ENCODE measurements around the gene ACADL.

ACADL gene

DNA sequence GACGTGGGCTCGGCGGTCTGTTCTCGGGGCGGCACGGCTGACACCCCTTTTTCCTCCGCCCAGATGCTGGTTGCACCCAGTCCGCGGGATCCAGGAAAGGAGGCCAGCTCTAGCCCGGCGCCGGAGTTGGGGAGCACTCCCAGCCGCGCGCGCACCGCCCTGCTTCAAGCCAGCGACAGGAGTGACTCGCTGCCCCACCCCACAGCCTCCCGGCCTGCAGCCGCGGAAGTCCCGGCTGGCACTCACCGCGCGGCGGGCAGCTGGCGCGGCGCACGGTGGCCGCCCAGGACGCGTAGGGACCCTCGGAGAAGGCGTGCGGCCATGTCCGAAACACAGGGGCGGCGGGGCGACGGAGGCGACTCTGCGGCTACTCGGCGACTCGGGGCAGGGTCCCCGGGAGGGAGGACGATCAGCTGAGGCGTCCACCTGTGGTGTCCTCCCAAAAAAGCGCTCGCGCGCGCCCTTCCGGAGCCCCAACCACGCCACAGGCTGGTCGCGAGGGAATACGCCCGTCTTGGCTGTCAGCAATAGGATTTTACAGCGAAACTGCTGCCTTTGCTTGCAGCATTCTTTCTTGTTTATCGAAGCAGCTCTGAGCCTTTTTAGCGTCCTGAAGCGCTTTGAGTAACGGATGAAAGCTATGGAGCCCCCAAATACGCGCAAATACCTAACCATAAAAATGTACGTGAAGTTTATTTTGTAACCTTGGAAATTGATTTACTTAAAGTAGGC lies at the start of gene ACADL:
TSS of gene ACADL (minus strand) at position 507 of the 732 bp plus-strand sequence. CDS start at position 323, 184 bp downstream.
- H3K36me3 Mint-ChIP-seq = no peaks in the 10 kb centered on the region
- H3K4me3 Mint-ChIP-seq = no peak within 1 kb of the TSS
- H3K27me3 Mint-ChIP-seq = peaks cover 48% of the 10 kb centered on the region
- no peak for ATAC-seq
- H3K27ac Mint-ChIP-seq = no peak within 1 kb of the TSS
- H3K4me1 Mint-ChIP-seq = peaks cover 8% of the 10 kb centered on the region
- H3K9me3 Mint-ChIP-seq = no peaks in the 10 kb centered on the region

DNA sequence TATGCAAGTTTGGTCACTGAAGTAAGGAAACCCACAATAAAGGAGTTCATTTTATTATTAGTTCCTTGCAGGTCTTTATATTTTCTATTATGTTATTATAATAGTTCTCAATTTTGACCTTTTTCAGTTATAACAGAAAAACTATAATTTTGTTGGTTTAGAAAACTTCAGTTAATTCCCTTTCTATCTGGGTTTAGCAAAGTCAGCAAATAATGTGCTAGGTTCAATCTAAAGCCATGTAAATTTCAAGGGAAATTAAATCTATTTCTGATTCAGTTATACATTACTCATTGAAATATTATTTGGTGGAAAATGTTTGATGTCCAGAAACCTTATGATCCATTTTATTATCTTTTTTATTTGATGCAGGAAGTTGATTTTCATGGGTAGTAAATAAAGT lies 46.1 kb upstream of the ACADL start:
- Mint-ChIP-seq H3K9me3 (no peaks in the 10 kb centered on the region), H3K27me3 (no peaks in the 10 kb centered on the region), H3K27ac (no peak overlapping the region), H3K4me1 (no peaks in the 10 kb centered on the region), H3K4me3 (no peak overlapping the region), H3K36me3 (no peaks in the 10 kb centered on the region)
- no peak for ATAC-seq

DNA sequence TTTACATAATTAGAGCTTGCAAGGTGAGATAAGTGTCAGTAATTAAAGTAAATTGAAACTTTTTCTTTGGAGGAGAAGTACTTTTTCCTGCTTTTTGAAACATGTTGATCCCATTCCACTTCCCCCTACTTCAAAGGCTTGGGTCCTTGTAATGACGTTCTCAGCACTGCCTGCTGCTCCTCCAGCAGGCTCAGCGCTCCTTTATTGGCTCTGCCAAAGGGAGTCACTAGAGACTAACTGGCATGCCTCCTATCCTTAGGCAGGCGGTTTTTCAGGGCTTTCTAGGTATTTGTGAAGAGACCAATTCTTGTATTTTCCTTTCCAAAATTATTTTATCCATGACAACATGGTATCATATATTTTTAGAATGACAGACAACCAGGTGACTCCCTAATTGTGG lies 43.9 kb upstream of the ACADL start:
- Mint-ChIP-seq H3K27me3 (no peaks in the 10 kb centered on the region), H3K4me1 (no peaks in the 10 kb centered on the region), H3K9me3 (no peaks in the 10 kb centered on the region), H3K4me3 (no peak overlapping the region), H3K36me3 (no peaks in the 10 kb centered on the region), H3K27ac (no peak overlapping the region)
- ATAC-seq = no peak

DNA sequence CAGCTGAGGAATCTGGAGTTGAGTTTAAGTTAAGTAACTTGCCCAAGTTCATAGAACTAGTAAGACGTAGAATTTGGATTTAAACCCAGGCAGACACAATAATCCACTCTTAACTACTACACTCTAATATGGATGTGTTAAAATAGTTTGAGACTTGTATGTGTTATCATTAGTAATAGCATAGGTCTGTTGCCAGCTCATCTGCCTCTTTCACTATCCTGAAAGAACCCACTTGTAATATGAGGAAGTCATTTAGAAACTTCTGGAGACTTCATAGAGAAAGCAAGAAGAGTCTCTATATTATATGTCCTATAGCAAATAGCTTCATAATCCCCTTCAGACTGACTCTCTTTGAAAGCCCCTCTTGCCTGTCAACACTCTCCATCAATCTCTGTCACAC lies 43.0 kb upstream of the ACADL start:
- H3K9me3 Mint-ChIP-seq = no peaks in the 10 kb centered on the region
- H3K27me3 Mint-ChIP-seq = no peaks in the 10 kb centered on the region
- no peaks in the 10 kb centered on the region for H3K36me3 Mint-ChIP-seq
- no peaks in the 10 kb centered on the region for H3K4me1 Mint-ChIP-seq
- no peak overlapping the region for H3K27ac Mint-ChIP-seq
- no peak overlapping the region for H3K4me3 Mint-ChIP-seq
- ATAC-seq = no peak

DNA sequence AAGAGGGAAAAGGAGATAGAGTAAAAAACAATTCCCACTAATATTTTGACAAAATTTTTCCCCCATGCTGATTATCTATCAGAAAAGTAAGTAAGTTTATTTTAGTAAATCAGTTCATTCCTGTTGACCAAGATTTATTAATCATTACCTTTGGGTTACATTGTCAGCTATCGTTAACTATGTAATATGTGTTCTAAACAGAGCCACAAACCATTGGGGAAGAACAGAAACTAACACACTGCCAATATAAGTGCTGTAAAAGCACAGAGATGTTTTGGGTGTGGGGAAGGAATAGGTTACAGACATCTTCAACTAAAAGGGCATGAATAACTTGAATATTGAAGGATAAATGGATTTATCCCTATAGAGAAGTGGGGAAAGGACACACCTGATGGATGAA lies 42.5 kb upstream of the ACADL start:
- H3K36me3 Mint-ChIP-seq = no peaks in the 10 kb centered on the region
- ATAC-seq = no peak
- no peaks in the 10 kb centered on the region for H3K27me3 Mint-ChIP-seq
- H3K9me3 Mint-ChIP-seq = no peaks in the 10 kb centered on the region
- no peak overlapping the region for H3K27ac Mint-ChIP-seq
- no peak overlapping the region for H3K4me3 Mint-ChIP-seq
- no peaks in the 10 kb centered on the region for H3K4me1 Mint-ChIP-seq

DNA sequence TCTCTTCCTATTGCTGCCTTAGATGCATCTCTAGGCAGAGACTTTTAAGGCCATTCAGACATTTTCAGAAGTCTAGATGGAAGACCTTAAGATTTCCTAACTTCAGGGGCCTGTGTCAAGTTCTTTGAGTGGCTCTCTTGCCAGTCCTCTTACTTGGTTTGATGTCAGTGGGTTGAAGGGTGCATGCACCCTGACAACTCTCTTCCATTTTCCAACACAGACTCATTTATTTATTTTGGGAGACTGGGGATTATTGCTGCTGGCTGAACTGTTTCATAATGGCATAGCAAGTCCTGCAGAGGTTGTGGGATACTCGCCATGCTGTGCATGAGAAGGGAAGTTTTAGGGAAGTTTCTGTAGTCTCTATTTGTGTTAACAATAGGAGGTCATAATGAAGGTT lies 39.0 kb upstream of the ACADL start:
- Mint-ChIP-seq H3K36me3 (no peaks in the 10 kb centered on the region), H3K4me3 (no peak overlapping the region), H3K27me3 (no peaks in the 10 kb centered on the region), H3K27ac (no peak overlapping the region), H3K4me1 (no peaks in the 10 kb centered on the region), H3K9me3 (no peaks in the 10 kb centered on the region)
- no peak for ATAC-seq

DNA sequence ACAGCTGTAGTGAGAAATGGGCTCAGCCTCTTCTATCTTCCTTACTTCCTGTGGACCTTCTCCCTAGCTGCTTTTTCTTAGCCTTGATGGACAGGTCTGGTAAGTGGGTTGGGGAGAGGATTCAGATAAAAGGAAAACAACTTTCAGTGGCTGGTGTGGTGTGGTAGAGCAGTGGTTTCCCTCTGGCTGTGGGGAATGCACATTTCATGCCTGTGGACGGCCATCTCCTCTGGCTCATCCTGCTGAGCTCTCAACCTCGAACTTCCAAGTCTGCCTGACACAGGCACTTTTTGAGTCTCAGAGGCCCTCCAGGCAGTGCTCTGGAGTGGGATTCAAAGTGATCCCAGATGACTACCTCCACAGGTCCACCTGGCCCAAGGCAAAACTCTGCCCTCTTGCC lies 38.6 kb upstream of the ACADL start:
- no peak for ATAC-seq
- Mint-ChIP-seq H3K27me3 (no peaks in the 10 kb centered on the region), H3K4me1 (no peaks in the 10 kb centered on the region), H3K36me3 (no peaks in the 10 kb centered on the region), H3K9me3 (no peaks in the 10 kb centered on the region), H3K27ac (no peak overlapping the region), H3K4me3 (no peak overlapping the region)

DNA sequence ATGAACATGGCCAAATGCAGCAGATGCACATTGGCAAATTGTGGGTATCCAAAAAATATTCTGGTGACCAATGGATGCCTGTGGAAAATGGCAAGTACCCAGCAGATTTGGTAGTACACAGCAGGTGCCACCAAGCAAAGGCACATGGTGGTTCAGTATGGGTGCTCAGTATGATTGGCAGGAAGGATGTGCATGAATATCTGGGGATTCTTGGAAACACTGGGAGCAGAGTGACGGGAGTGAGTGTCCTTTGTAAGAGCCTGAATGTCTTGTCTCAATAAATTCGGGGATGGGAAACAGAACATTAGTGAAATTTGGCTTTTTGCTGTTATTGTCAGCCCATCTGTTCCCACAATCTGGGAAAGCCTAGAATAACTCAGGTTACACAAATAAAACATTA lies 36.8 kb upstream of the ACADL start:
- no peaks in the 10 kb centered on the region for H3K36me3 Mint-ChIP-seq
- H3K27ac Mint-ChIP-seq = no peak overlapping the region
- no peak overlapping the region for H3K4me3 Mint-ChIP-seq
- H3K27me3 Mint-ChIP-seq = no peaks in the 10 kb centered on the region
- H3K4me1 Mint-ChIP-seq = no peaks in the 10 kb centered on the region
- no peak for ATAC-seq
- no peaks in the 10 kb centered on the region for H3K9me3 Mint-ChIP-seq

DNA sequence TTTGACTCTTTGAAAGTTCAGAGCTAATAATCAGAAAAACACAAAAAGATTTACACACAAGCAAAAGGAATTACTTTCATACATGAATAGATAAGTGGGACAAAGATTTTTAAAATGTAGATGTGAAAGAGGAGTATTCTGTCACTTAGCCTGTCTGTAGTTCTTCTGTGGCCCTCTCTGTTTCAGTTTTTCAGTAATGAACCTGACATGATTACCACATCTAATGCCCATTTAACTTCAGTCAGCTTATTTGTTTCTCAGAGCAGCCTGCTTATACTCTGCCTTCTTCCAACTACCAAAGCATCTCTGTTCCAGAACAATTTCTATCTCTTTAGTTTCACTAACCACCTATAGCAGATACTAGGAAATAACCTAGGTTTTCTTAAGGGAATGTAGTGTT lies 34.4 kb upstream of the ACADL start:
- no peaks in the 10 kb centered on the region for H3K9me3 Mint-ChIP-seq

DNA sequence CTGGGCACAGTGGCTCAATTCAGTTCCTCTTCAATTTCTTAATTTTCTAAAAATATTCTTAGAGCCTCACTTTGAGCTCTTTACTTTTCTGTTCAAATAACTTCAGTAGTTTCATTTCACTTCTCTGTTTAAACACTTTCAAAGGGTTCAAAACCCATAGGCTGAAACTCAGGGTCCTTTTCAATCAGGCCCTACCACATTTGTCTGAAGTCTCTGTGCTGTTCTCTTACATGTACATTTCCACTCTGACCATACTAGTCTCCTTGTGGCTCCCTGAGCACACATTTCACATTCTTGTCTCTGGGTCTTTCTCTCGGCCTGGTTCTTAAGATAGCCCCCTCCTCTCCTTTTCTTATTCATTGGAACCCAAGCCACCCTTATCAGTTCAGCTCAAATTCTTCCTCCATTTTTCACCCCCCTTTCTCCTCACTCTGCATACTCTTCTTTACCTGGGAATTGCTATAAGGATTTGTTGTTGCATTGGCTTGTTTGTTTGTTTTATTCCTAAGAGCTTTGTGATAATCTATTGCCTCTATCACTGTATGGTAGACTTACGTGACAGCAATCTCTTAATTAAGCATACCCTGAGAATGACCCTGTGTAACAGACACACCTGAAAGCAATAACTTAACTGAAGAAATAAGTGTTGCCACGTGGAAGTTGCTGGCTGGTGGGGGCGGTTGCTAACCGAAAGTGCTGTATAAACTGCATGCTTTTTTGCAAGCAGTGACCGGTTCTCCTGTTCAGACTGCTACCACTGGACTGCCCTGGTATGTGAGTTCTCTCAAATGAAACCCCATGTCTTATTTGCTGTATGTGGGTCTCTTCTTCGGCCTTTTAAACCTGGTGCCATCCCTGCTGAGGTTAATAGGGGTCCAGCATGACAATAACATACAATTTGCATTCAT lies 27.7 kb upstream of the ACADL start:
- H3K27ac Mint-ChIP-seq = no peak overlapping the region
- no peaks in the 10 kb centered on the region for H3K4me1 Mint-ChIP-seq
- no peak overlapping the region for H3K4me3 Mint-ChIP-seq
- H3K27me3 Mint-ChIP-seq = no peaks in the 10 kb centered on the region
- no peaks in the 10 kb centered on the region for H3K9me3 Mint-ChIP-seq
- H3K36me3 Mint-ChIP-seq = no peaks in the 10 kb centered on the region
- ATAC-seq = no peak

More for the DNA sequence above, 34.4 kb upstream of the ACADL start:
- no peak overlapping the region for H3K27ac Mint-ChIP-seq
- no peak for ATAC-seq
- no peaks in the 10 kb centered on the region for H3K36me3 Mint-ChIP-seq
- no peak overlapping the region for H3K4me3 Mint-ChIP-seq
- H3K27me3 Mint-ChIP-seq = no peaks in the 10 kb centered on the region
- no peaks in the 10 kb centered on the region for H3K4me1 Mint-ChIP-seq

DNA sequence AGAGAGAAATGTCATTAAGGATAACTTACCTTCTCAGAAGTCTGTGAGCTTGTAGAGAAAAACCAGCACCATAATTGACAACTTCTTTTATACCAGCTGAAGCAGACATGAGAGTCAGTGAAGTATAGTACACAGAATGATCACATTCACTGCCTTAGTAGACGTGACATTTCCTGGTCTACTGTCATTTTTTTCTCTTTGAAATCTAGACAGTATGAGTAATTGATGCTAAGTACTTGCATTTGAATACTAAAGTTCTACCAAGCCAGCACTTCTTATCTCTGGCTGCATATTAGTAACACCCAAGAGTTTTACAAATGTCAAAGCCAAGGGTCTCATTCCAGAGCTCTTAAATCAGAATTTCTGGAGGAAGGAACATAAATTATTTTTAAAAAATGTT lies 25.4 kb upstream of the ACADL start:
- Mint-ChIP-seq H3K4me1 (no peaks in the 10 kb centered on the region), H3K27ac (no peak overlapping the region), H3K36me3 (no peaks in the 10 kb centered on the region), H3K4me3 (no peak overlapping the region), H3K27me3 (no peaks in the 10 kb centered on the region), H3K9me3 (peaks cover 3% of the 10 kb centered on the region)
- ATAC-seq = no peak

DNA sequence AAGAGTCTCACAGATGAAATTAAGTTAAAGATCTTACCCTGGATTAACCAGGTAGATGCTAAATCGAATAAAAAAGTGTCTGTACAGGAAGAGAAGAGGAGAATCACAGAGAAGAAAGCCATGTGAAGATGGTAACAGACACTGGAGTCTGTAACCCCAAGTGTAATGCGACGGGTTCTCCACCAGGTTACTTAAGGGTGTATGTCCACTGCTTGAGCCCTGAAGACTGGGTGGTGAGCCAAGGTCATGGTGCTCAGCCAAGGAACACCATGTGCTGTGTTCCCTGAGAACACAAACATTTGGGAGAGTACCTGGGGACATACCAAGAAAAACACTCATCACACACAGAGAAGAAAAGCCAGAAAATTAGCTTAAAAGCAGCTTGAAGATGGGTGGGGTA lies 8.2 kb upstream of the ACADL start:
- peaks cover 18% of the 10 kb centered on the region for H3K27me3 Mint-ChIP-seq
- no peaks in the 10 kb centered on the region for H3K36me3 Mint-ChIP-seq
- no peak overlapping the region for H3K27ac Mint-ChIP-seq
- ATAC-seq = no peak
- no peaks in the 10 kb centered on the region for H3K9me3 Mint-ChIP-seq
- no peaks in the 10 kb centered on the region for H3K4me1 Mint-ChIP-seq
- no peak overlapping the region for H3K4me3 Mint-ChIP-seq

DNA sequence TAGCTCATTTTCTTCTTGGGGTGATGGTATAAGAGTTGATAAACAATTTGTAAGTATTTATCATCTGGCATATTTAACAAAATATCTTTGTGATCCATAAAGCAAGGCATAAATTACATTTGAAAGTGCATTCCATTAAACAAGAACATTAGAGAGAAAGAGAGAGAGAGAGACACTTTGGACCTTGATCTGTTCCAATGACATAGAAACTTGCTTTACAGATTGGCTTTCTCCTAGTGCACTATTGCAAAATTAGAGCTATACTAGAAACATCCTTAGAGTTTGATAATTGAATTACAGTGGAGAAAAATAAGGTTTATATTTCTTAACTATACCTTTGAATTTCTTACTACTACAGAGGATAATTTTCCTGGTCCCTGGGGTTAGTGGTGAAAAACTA lies 5.7 kb upstream of the ACADL start:
- ATAC-seq = no peak
- no peak overlapping the region for H3K27ac Mint-ChIP-seq
- H3K27me3 Mint-ChIP-seq = peaks cover 23% of the 10 kb centered on the region

DNA sequence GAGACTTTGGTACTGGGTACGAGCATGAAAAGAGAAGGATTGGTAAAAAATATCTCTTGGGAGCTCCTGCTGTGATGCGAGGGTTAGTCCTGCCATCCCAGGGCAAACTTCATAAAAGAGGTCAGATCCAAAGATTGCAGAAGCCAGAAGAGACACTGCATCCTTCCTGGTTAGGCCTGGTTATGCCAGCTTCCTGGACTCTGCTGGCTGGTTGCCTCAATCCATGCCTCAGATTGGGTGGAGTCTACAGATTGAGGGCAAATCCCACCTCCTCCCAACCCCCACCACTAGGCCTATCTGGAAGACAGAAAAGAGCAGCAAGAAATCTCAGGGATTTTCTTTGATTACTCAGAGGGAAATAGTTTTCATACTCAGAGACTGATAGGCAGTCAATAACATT lies 5.3 kb upstream of the ACADL start:
- ATAC-seq = no peak
- H3K4me3 Mint-ChIP-seq = no peak overlapping the region
- no peaks in the 10 kb centered on the region for H3K36me3 Mint-ChIP-seq
- H3K27ac Mint-ChIP-seq = no peak overlapping the region
- H3K27me3 Mint-ChIP-seq = peaks cover 23% of the 10 kb centered on the region
- no peaks in the 10 kb centered on the region for H3K9me3 Mint-ChIP-seq
- H3K4me1 Mint-ChIP-seq = no peaks in the 10 kb centered on the region

More for the DNA sequence above, 5.7 kb upstream of the ACADL start:
- no peaks in the 10 kb centered on the region for H3K4me1 Mint-ChIP-seq
- H3K4me3 Mint-ChIP-seq = no peak overlapping the region
- H3K9me3 Mint-ChIP-seq = no peaks in the 10 kb centered on the region
- no peaks in the 10 kb centered on the region for H3K36me3 Mint-ChIP-seq

DNA sequence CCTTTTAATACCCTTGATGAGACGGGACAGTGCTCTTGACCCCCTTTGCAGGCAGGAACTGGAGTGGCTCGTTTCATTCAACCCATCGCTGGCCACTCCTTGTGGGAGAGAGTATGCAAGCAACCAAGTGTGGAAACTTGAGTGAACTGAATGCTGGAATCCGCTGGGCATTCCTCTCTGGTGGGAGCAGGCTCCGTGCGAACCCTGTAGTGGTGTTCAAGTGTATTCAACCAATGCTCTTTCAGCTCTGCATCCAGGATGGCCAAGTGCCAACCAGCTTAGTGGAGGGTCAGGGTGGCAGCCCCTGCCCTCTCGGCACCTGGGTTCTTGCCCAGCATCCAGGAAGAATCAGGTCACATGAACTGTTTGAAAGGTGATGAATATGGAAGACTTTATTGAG lies 3.3 kb upstream of the ACADL start:
- no peak overlapping the region for H3K4me3 Mint-ChIP-seq

More for the DNA sequence above, 3.3 kb upstream of the ACADL start:
- H3K9me3 Mint-ChIP-seq = no peaks in the 10 kb centered on the region
- H3K36me3 Mint-ChIP-seq = no peaks in the 10 kb centered on the region
- peak; percentile 34 for ATAC-seq
- peaks cover 8% of the 10 kb centered on the region for H3K4me1 Mint-ChIP-seq
- peaks cover 37% of the 10 kb centered on the region for H3K27me3 Mint-ChIP-seq
- no peak overlapping the region for H3K27ac Mint-ChIP-seq
